ENCODE measurements around the gene ERAS.

The ERAS gene

GRCh38 chrX:48789366-48790220 lies 36.7 kb upstream of the ERAS start:
- TF ChIP-seq EZH2phosphoT487 (IDR thresholded peaks at IDR 0.05; ENCODE audit: borderline replicate concordance) (no peak), CTCF (conservative IDR thresholded peaks at IDR 0.05; ENCODE audit: low read length) (no peak)
- Histone ChIP-seq H3K4me1 (ENCODE audit: insufficient read depth, low read length, poor library complexity, severe bottlenecking) (no peaks in the 10 kb centered on the region), H3K79me2 (ENCODE audit: insufficient read depth, low read length) (no peaks in the 10 kb centered on the region)

GRCh38 chrX:48790477-48790876 lies 35.8 kb upstream of the ERAS start:
- no peaks in the 10 kb centered on the region for H3F3A ChIP-seq (ENCODE audit: low read depth)
- TF ChIP-seq CTCF (conservative IDR thresholded peaks at IDR 0.05; ENCODE audit: low read length) (no peak), EZH2phosphoT487 (IDR thresholded peaks at IDR 0.05; ENCODE audit: borderline replicate concordance) (no peak)
- H3K9ac ChIP-seq (ENCODE audit: low read depth, low read length, poor library complexity, severe bottlenecking) = no peak overlapping the region
- no peaks in the 10 kb centered on the region for H3K36me3 ChIP-seq (ENCODE audit: insufficient read depth, low read length)
- no peaks in the 10 kb centered on the region for H3K9me2 ChIP-seq (replicated peaks; ENCODE audit: low read depth, low read length)
- H3K4me2 ChIP-seq (ENCODE audit: low read depth, low read length, poor library complexity, severe bottlenecking) = no peak overlapping the region
- no peaks in the 10 kb centered on the region for H3K4me1 ChIP-seq (ENCODE audit: insufficient read depth, low read length, poor library complexity, severe bottlenecking)
- no peak overlapping the region for H2AFZ ChIP-seq (ENCODE audit: low read length)
- H3K27me3 ChIP-seq (ENCODE audit: insufficient read depth, low read length, poor library complexity, severe bottlenecking) = no peaks in the 10 kb centered on the region
- H3K79me2 ChIP-seq (ENCODE audit: insufficient read depth, low read length) = no peaks in the 10 kb centered on the region
- no peaks in the 10 kb centered on the region for H3K9me3 ChIP-seq (ENCODE audit: insufficient read depth, low read depth, low read length)
- no peak overlapping the region for H3K4me3 ChIP-seq (ENCODE audit: low read length, poor library complexity, severe bottlenecking)
- no peaks in the 10 kb centered on the region for H4K20me1 ChIP-seq (ENCODE audit: insufficient read depth, low read length, poor library complexity, severe bottlenecking)

More at GRCh38 chrX:48789366-48790220, 36.7 kb upstream of the ERAS start:
- H3K4me3 ChIP-seq (ENCODE audit: low read length, poor library complexity, severe bottlenecking) = no peak overlapping the region
- no peaks in the 10 kb centered on the region for H3K36me3 ChIP-seq (ENCODE audit: insufficient read depth, low read length)
- H3F3A ChIP-seq (ENCODE audit: low read depth) = no peaks in the 10 kb centered on the region
- H2AFZ ChIP-seq (ENCODE audit: low read length) = no peak overlapping the region
- H3K4me2 ChIP-seq (ENCODE audit: low read depth, low read length, poor library complexity, severe bottlenecking) = no peak overlapping the region
- H3K9me3 ChIP-seq (ENCODE audit: insufficient read depth, low read depth, low read length) = no peaks in the 10 kb centered on the region
- no peak overlapping the region for H3K9ac ChIP-seq (ENCODE audit: low read depth, low read length, poor library complexity, severe bottlenecking)
- no peaks in the 10 kb centered on the region for H3K9me2 ChIP-seq (replicated peaks; ENCODE audit: low read depth, low read length)
- H4K20me1 ChIP-seq (ENCODE audit: insufficient read depth, low read length, poor library complexity, severe bottlenecking) = no peaks in the 10 kb centered on the region
- no peaks in the 10 kb centered on the region for H3K27me3 ChIP-seq (ENCODE audit: insufficient read depth, low read length, poor library complexity, severe bottlenecking)

GRCh38 chrX:48791063-48791820 lies 35.1 kb upstream of the ERAS start:
- Histone ChIP-seq H3K9me3 (ENCODE audit: insufficient read depth, low read depth, low read length) (no peaks in the 10 kb centered on the region), H3K4me1 (ENCODE audit: insufficient read depth, low read length, poor library complexity, severe bottlenecking) (no peaks in the 10 kb centered on the region), H3K9me2 (replicated peaks; ENCODE audit: low read depth, low read length) (no peaks in the 10 kb centered on the region), H3K27me3 (ENCODE audit: insufficient read depth, low read length, poor library complexity, severe bottlenecking) (no peaks in the 10 kb centered on the region), H3F3A (ENCODE audit: low read depth) (no peaks in the 10 kb centered on the region), H4K20me1 (ENCODE audit: insufficient read depth, low read length, poor library complexity, severe bottlenecking) (no peaks in the 10 kb centered on the region), H3K4me3 (ENCODE audit: low read length, poor library complexity, severe bottlenecking) (no peak overlapping the region), H3K36me3 (ENCODE audit: insufficient read depth, low read length) (no peaks in the 10 kb centered on the region), H2AFZ (ENCODE audit: low read length) (no peak overlapping the region), H3K4me2 (ENCODE audit: low read depth, low read length, poor library complexity, severe bottlenecking) (no peak overlapping the region), H3K79me2 (ENCODE audit: insufficient read depth, low read length) (no peaks in the 10 kb centered on the region), H3K9ac (ENCODE audit: low read depth, low read length, poor library complexity, severe bottlenecking) (no peak overlapping the region)
- TF ChIP-seq CTCF (conservative IDR thresholded peaks at IDR 0.05; ENCODE audit: low read length) = no peak
- no peak for TF ChIP-seq EZH2phosphoT487 (IDR thresholded peaks at IDR 0.05; ENCODE audit: borderline replicate concordance)

Measured in Loucy (cell line).